NCI-H510A treated with DMSO at 0.1 percent for 48 hours (cell line): ENCODE data around the gene MROH7.
"Not testable (repeated sequence)": the region's sequence is repeated elsewhere in the genome, so short reads cannot be mapped to it uniquely, and the experiment has no call there.

Experiments used
- DNase-seq: peaks from one replicate; lab custom pipeline; 2025; lab: John Stamatoyannopoulos, UW

Gene MROH7

GRCh38 chr1:54610048-54610447 is 31.5 kb upstream of the MROH7 start:
- no peak for DNase-seq

DNA sequence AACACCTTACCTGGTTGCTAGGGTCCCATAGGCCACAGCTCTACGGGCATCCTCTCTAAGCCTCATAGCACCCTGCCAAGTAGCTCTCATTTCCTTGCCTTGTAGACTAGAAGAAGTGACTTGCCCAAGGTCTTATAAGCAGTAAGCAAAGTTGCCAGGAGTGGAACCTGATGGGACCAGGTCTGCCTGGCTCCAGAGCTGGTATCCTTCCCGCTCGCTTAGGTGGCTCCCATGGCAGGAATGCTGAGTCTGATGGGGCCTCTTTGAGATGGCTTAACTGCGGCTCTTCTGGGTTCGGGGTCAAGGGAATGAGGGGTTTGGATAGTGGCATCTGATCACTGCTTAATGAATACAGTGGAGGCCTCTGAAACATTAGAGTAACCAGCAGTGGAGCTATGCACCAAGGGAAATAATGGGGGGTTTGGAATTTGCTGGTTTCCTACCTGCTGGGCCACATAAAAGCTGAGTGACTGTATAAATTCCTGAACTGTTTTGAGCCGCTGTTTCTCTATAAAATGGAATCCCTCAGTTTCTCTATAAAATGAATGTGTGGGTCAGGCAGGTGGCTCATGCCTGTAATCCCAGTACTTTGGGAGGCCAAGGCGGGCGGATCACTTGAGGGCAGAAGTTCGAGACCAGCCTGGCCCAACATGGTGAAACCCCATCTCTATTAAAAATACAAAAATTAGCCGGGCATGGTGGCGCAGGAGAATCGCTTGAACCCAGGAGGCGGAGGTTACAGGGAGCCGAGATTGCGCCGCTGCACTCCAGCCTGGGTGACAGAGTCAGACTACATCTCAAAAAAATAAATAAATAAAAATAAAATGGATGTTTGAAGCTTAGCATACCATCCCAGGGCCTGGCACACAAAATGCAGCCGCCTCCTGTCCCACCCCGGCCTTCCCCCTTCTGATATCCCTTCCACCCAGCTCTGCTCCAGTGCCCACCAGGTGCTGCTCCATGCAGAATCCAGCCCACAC is 30.7 kb upstream of the MROH7 start:
- DNase-seq = no peak

DNA sequence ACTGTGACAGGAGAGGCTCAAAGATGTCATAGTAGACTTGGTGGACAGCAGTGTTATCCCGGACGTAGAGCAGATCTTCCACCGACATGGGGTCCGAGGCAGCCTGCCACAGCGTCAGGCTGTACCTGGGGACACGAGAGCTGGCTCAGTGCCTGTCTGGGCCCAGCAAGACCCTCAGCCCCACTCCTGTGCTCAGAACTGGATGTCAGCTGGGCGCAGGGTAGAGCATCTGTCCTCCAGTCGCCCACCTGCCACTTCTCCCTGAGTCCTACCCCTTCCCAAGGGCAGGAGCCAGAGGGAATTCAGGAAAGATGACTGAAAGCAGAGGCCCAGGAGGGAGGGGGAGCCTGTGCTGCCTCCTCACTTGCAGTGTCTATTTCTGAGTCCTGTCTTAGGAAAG is 30.0 kb upstream of the MROH7 start:
- no peak for DNase-seq

DNA sequence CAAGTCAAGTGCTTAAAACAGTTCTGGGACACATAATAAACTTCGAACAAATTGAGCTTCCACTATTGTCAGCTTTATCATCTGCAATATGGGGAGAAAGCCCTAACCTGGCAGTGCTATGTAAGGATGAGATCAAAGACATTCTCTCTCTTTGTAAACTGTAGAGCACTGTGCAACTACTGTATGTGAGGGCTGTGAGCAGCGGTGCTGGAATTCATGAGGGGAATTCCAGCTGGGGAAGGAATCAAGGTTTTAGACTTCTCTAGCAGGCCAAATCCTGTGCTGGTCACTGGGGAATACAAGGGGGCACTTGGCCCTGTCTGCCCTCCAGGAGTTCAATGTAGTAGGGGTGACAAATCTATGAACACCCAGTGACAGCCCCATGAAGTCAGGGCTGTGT is 27.6 kb upstream of the MROH7 start:
- no peak for DNase-seq

GRCh38 chr1:54614563-54614962 is 27.0 kb upstream of the MROH7 start:
- DNase-seq = no peak

DNA sequence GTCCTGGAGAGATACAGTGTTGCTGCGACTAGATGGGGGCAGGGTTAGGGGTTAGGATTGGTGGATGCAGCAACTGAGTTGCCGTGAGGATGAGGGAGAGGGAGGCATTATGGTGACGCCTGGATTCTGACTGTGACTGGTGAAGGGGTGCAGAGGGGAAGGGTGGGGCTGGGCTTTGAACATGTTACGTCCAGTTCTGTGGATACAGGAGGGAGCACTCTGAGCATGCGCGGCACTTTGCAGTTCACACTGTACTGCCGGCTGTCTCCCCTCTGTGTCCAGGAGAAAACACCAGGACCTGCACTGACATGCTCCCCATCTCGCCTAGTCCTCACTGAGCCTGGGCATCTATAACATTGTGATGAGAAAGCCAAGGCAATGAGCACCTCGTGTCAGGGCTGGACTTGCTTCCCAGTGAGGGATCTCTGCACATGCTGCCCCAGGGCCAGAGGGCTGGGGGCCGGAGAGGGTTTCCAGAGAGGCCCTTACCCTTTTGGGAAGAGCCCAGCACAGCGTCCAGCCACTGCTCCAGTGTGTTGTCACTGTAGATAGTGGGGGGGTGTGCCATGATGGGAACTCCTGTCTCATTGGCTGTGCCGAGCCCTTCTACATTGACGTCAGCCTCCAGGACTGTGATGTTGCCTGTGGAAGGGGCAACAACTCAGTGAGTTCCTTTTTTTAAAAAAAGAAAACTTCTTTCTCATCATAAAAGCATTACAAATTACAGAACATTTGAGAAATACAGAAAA is 25.9 kb upstream of the MROH7 start:
- no peak for DNase-seq

DNA sequence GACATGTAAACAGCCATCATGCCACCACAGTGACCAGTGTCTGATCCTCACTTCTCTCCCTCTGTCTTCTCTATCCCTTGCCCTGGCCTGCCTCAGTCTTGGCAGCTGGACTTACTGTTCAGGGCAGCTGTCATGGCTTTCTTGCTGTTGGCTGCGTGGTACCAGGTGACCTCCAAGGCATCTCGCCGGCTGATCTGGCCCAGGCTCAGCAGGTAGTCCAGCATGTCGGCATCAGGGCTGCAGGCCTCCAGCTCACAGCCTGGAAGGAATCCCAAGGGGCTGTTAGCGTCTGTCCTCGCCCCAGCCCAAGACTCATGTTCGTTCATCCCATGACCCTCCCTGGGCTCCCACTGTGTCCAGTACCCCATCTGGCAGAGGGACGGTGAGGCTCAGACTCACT is 21.8 kb upstream of the MROH7 start:
- no peak for DNase-seq

- no peak for DNase-seq
Measured at GRCh38 chr1:54623216-54624007, 18.2 kb upstream of the MROH7 start, which contains the start of gene FAM151A. Gene FAM151A, minus strand, starts transcription at chr1:54623525. Its CDS starts 130 bp downstream, at chr1:54623395.

- DNase-seq = no peak
Measured at GRCh38 chr1:54624466-54625464, 16.8 kb upstream of the MROH7 start.

DNA sequence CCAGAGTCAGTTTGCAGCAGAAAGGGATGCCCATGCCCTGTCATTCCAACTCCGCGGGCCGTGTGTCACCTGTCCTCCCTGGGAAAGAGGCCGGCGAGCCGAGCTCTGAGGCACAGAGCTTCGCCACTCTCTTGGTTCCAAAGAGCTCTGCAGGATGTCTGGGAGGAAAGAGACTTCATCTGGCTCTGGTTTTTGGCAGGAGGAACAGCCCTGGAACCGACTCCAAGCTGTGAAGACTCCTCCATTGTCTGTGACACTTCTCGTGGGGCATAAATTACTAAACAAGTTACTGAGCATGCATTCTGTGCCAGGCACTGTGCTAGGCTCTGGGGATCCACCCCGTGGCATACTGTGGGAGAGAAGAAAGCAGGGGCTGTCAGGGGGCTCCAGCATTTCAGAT is 14.4 kb upstream of the MROH7 start:
- no peak for DNase-seq

DNA sequence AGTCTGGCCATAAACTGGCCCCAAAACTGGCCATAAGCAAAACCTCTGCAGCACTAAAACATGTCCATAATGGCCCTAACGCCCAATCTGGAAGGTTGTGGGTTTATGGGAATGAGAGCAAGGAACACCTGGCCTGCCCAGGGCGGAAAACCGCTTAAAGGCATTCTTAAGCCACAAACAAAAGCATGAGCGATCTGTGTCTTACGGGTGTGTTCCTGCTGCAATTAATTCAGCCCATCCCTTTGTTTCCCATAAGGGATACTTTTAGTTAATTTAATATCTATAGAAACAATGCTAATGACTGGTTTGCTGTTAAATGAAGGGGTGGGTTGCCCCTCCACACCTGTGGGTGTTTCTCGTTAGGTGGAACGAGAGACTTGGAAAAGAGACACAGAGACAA is 5.8 kb upstream of the MROH7 start:
- not testable (repeated sequence) for DNase-seq

GRCh38 chr1:54636461-54637446 is 4.8 kb upstream of the MROH7 start:
- DNase-seq = not testable (repeated sequence)

- no peak for DNase-seq
Measured at GRCh38 chr1:54640361-54640760, 1.2 kb upstream of the MROH7 start.

DNA sequence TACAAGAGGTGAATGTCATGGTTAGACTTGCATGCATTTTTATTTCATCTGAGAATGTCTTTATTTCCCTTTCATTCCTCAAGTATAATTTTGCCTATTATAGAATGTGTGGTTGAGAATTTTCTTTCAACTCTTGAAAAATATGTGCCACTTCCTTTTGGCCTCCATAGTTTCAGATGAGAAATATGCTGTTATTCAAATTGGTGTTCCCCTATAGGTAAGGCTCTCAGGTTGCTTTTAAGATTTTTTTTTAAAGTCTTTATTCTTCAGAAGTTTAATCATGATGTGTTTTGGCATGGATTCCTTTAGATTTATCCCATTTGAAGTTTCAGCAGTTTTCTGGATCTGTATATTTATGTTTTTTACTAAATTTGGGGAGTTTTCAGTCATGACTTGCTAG is 2.1 kb downstream of the MROH7 start:
- no peak for DNase-seq

DNA sequence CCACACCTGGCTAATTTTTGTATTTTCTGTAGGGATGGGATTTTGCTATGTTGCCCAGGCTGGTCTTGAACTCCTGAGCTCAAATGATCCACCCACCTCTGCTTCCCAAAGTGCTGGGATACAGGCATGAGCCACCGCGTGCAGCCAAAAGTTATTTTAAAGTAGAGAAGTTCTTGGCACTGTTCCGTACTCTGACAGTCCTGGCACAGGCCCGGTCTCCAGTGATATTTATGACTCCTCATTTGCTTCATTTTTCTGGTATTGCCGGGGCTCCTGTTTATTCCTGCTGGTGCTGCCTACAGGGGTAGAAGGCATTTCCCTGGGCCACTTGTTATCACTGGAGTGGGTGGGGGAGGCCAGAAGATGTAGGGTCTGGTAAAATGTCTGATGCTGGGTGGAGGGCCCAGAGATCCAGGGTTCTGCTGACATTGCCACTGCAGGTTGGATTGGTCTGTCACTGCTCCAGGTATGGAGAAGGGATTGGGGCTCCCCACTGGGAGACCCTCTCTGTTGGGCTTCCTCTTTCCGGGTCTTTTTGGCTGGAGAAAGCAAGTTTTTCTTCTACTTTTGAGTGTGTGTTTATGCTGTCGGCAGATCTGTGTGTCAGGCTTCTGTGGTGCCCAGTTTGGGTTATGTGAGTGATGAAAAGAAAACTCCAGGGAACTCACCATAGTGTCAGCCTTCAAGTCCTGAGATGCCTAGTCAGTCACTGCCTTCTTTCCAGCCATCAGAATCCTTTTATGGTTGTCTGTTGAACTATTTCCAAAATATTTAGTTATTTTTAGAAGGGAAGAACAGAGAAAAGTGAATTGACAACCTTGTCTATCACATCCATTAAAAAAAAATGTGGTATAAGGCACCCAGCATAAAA is 4.5 kb downstream of the MROH7 start:
- no peak for DNase-seq

DNA sequence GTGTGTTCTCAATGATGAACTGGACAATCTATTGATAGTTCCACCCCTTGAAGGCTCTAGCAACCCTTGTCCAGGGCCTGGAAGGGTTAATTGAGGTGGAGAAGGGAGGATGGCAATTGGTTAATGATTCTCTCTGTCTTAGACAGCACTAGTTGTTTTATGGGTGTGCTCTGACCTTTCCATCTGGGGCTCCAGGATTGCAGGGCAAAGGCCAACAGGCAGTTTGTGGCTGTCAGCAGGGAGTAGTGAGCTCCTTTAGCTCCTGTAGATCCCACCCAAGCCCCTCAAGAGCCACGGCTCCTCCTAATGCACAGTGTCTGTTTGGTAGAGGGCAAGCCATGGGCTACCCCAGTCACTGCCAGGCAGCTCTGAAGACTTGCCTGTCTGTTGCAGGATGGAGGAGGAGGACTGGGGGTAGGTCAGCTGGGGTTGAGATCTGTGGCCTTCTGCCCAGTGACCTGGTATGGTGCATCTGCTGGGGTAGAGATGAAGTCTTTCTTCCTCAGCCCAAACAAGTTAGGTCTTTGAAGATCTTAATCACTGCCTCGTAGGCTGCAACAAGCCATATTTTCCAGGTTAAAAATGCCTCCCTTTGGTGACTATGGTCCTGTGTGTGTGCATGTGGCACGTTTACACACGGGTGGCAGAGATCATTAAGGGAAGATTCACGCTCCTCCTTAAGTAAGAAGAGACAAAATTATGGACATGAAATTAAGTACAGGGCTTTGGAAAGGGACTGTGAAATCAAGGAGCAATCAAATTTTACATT is 7.7 kb downstream of the MROH7 start:
- DNase-seq = no peak

- DNase-seq = no peak
Measured at GRCh38 chr1:54649921-54650320, 8.3 kb downstream of the MROH7 start.

- no peak for DNase-seq
Measured at GRCh38 chr1:54650417-54650816, 8.8 kb downstream of the MROH7 start.
